HL-60/S4 treated with retinoic acid at 250 ng/mL for 4 days and 3 days (cell line): ENCODE measurements around the gene EVI5L.
"Not testable (repeated sequence)": the region's sequence is repeated elsewhere in the genome, so short reads cannot be mapped to it uniquely, and the experiment has no call there.

Source experiments
- in situ Hi-C: fragments of 300-500 bp; cut with MboI; formaldehyde crosslinking; loops from 2 replicates; pipeline ENCODE4 v1.7.0; 2022; ENCODE audit warnings: low sequenced_read_pairs

The EVI5L gene

GRCh38 chr19:7844951-7845350, 14.9 kb downstream of the EVI5L start:
- in situ Hi-C loops: no loop called here

DNA sequence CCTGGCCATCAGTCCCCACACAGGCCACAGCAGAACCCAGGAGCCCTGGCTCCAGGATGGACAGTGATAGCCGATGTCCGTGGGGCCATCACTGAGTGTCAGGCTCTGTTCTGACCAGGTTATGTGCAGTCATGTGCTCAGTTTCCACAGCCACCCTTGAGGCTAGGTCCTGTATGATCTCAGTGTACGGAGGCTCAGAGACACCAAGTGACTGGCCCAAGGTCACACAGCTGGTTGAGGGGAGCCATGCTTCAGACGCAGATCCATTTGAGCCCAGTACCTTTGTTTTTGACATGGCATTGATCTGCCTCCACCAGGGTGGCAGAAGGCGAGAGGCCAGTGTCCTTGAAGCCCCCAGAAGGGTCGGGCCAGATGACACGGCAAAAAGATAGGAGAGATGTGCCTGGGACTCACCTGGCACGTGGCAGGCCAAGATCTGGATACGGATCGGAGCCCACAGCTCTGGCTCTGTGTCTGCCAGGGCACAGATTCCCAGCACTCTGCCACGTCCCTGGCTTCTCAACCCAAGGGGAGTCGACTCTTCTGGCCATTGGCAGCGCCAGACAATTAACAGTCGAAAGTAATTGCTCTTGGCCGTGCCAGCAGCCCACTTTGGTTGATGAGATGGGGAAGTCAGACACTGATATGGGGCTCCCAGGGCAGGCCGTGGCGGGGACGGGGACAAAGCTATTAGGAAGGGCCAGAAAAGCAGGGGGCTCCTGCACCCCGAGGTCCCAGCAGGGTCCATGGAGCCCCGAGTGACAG, 15.6 kb downstream of the EVI5L start:
- in situ Hi-C loops: no loop called here

GRCh38 chr19:7846155-7846646, 16.2 kb downstream of the EVI5L start:
- in situ Hi-C loops: no loop called here

GRCh38 chr19:7847664-7848063, 17.6 kb downstream of the EVI5L start:
- in situ Hi-C loops: no loop called here

DNA sequence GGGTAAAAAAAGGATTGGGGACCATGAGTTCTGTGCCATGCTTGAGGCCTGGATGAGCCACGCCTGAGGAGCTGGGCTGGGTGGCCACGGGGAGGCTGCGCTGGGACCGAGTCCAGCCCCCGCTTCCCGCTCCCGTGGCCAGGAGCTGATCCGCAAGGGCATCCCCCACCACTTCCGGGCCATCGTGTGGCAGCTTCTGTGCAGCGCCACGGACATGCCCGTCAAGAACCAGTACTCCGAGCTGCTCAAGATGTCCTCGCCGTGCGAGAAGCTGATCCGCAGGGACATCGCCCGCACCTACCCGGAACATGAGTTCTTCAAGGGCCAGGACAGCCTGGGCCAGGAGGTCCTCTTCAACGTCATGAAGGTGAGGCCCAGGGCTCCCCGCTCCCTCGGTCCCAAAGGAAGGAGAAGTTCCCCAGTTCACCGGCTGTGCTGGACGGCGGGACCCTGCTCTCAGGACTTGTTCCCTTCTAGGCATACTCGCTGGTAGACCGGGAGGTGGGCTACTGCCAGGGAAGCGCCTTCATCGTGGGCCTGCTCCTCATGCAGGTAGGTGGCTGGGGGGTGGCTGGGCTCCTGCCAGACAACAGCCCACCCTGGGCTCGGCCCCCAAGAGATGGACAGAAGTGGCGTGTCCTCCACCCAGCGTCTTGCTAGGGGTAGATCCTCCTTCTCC, 18.9 kb downstream of the EVI5L start:
- in situ Hi-C loops: no loop called here

DNA sequence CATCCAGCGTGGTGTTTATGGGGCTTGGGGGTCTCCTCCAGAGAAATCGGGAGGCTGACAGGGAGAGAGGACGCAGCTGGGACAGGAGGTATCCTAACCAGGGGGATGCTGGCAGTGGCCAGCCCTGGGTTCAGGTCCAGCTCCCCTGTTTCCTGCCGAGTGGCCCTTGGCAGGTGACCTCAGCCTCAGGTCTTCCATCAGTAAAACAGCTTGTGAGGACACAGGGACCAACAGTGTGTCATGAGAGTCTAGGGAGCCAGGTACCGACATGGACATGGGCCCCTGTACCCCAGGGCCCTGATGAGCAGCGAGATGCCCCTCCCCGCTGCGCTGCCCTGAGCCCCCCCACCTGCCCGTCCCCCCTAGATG, 19.6 kb downstream of the EVI5L start:
- in situ Hi-C loops: no loop called here

- in situ Hi-C loops: no loop called here
Measured at GRCh38 chr19:7850000-7850813, 20.2 kb downstream of the EVI5L start.

- in situ Hi-C loops: no loop called here
Measured at GRCh38 chr19:7850945-7851622, 21.1 kb downstream of the EVI5L start.

- in situ Hi-C loops: no loop called here
Measured at GRCh38 chr19:7851623-7852500, 21.8 kb downstream of the EVI5L start.

- in situ Hi-C loops: no loop called here
Measured at GRCh38 chr19:7852851-7853769, 23.1 kb downstream of the EVI5L start.

GRCh38 chr19:7853770-7854128, 23.7 kb downstream of the EVI5L start:
- in situ Hi-C loops: no loop called here

GRCh38 chr19:7855426-7856108, 25.5 kb downstream of the EVI5L start:
- in situ Hi-C loops: no loop called here

DNA sequence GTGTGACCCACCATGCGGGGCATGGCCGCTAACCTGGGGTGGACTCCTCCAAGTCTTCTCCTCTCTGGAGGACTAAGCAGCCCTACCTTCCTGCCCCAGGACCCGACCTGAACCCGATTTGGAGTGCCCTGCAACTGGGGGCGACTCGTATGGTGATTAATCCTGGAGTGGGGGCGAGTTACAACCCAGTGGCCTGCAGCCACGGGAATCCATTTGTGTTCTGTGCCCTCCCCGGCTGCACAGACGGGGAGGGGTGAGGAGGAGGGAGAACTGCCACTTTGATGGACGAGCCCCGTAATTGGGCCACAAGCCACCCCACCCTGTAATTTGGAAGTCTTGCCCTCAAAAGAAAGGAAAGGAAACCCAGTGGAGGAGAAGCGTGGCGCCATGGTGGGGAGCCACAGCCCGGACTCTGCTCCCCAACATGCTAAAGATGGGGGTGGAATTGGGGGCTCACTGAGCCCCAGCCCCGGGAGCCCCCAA, 26.1 kb downstream of the EVI5L start:
- in situ Hi-C loops: no loop called here

- in situ Hi-C loops: no loop called here
Measured at GRCh38 chr19:7856679-7857663, 27.0 kb downstream of the EVI5L start.

- in situ Hi-C loops: no loop called here
Measured at GRCh38 chr19:7857727-7858108, 27.7 kb downstream of the EVI5L start.

GRCh38 chr19:7858109-7858770, 28.2 kb downstream of the EVI5L start:
- in situ Hi-C loops: no loop called here

GRCh38 chr19:7859087-7859486, 29.1 kb downstream of the EVI5L start:
- in situ Hi-C loops: not testable (repeated sequence)
